Calu3 (cell line): Measurements from ENCODE around the gene PLA2G2D. TPM values are rescaled to one million over a fixed set of nuclear protein-coding genes. Genes with fewer than 3 reads are reported as not detected.

Experiments used
- BruUV-seq: library from RNA; stranded (reverse); fragments of 400-500 nt; replicated peaks from 2 replicates; lab custom pipeline; 2021; lab: Mats Ljungman, UMichigan
- CTCF ChIA-PET: fragments of 300-600 bp; sonication (Branson Sonifier 250); formaldehyde crosslinking; loops from one replicate; lab custom pipeline; 2022; ENCODE audit warnings: antibody characterized with exemption; lab: Charles Lee
- DNase-seq: peaks from one replicate; pipeline ENCODE4 v3.0.0; 2022
- H3K27ac Mint-ChIP-seq: one replicate; pipeline ENCODE4 v1.8.0; 2022; ENCODE audit warnings: mixed read lengths; ENCODE audit not compliant: unreplicated experiment
- H3K27me3 Mint-ChIP-seq: one replicate; pipeline ENCODE4 v1.8.0; 2022; ENCODE audit warnings: mixed read lengths; ENCODE audit not compliant: unreplicated experiment
- H3K36me3 Mint-ChIP-seq: one replicate; pipeline ENCODE4 v1.8.0; 2022; ENCODE audit warnings: mild to moderate bottlenecking, moderate library complexity, mixed read lengths; ENCODE audit not compliant: insufficient read depth, unreplicated experiment
- H3K4me1 Mint-ChIP-seq: one replicate; pipeline ENCODE4 v1.8.0; 2022; ENCODE audit warnings: mild to moderate bottlenecking, low read depth, mixed read lengths; ENCODE audit not compliant: unreplicated experiment
- H3K4me3 Mint-ChIP-seq: one replicate; pipeline ENCODE4 v1.8.0; 2022; ENCODE audit warnings: mild to moderate bottlenecking, low read depth, moderate library complexity, mixed read lengths; ENCODE audit not compliant: unreplicated experiment
- H3K9me3 Mint-ChIP-seq: one replicate; pipeline ENCODE4 v1.8.0; 2022; ENCODE audit warnings: low read depth, mixed read lengths; ENCODE audit not compliant: unreplicated experiment
- intact Hi-C: fragments of 100-400 bp; cut with micrococcal nuclease; formaldehyde crosslinking; loops from one replicate; pipeline ENCODE4 v1.10.0; 2022; ENCODE audit not compliant: unreplicated experiment
- total RNA-seq: library from RNA; stranded (reverse); gene quantifications from 2 replicates; pipeline ENCODE4 v1.2.3, GENCODE V29; 2022
- TF ChIP-seq, protein P1 (sequence below): fragments of 200-600 bp; IDR thresholded peaks from one replicate; pipeline ENCODE4 v1.8.0; 2022; ENCODE audit warnings: antibody characterized with exemption; ENCODE audit not compliant: unreplicated experiment

Gene PLA2G2D
- total RNA-seq, 1 experiment from 2014 or later, result not detected

DNA sequence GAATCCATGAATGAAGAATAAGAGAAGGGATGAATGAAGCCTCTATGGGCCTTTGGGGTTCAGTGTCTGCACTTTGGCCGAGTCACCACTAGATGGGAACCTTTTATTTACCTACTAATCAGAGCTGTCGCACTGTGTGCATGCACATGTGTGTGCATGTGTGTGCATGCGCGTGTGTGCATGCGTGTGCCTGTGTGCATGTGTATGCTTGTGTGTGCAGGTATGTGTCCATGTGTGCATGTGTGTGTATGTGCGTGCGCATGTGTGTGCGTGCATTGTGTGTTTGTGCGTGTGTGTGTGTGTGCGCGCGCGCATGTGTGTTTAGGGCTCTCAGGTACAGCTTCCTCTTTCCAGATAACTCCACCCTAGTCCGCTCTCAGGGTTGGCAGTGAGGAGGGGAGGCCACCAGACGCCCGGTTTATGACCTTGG lies 46.2 kb upstream of the PLA2G2D start:
- no peak overlapping the region for H3K27ac Mint-ChIP-seq

DNA sequence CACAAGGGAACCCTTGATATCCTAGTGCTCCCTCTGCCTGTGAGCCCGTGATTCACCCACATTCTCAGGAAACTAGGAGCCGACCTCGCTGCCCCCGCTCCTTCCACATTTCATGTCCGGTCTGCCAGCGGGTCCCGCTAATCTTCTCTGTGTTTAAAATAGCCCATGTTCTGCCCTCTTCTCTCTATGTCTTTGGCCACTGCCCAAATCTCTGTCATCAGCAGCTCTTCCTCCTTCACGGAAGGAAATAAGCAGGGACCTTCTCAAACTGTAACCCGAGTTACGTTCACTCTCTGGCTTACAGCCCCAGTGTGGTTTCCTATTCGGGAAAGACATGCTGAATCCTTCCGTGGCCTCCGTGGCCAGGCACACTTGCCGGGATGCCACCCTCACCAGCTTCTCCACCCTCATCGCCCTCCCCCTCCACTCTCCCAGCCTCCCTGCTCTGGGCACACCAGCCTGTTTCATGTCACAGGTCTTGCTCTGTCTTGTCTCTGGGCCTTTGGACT lies 45.4 kb upstream of the PLA2G2D start:
- no peak overlapping the region for H3K27ac Mint-ChIP-seq
- H3K27me3 Mint-ChIP-seq, result peaks cover 12% of the 10 kb centered on the region
- H3K4me3 Mint-ChIP-seq, result no peak overlapping the region
- BruUV-seq, result no TSS peak
- H3K4me1 Mint-ChIP-seq, result no peaks in the 10 kb centered on the region
- intact Hi-C loops, result no loop called here
- no peak for DNase-seq
- TF ChIP-seq, protein P1, sequence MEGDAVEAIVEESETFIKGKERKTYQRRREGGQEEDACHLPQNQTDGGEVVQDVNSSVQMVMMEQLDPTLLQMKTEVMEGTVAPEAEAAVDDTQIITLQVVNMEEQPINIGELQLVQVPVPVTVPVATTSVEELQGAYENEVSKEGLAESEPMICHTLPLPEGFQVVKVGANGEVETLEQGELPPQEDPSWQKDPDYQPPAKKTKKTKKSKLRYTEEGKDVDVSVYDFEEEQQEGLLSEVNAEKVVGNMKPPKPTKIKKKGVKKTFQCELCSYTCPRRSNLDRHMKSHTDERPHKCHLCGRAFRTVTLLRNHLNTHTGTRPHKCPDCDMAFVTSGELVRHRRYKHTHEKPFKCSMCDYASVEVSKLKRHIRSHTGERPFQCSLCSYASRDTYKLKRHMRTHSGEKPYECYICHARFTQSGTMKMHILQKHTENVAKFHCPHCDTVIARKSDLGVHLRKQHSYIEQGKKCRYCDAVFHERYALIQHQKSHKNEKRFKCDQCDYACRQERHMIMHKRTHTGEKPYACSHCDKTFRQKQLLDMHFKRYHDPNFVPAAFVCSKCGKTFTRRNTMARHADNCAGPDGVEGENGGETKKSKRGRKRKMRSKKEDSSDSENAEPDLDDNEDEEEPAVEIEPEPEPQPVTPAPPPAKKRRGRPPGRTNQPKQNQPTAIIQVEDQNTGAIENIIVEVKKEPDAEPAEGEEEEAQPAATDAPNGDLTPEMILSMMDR, result no peak
- H3K9me3 Mint-ChIP-seq, result peaks cover 6% of the 10 kb centered on the region
- CTCF ChIA-PET, result no interaction called here
- no peaks in the 10 kb centered on the region for H3K36me3 Mint-ChIP-seq

More for the DNA sequence above, 46.2 kb upstream of the PLA2G2D start:
- TF ChIP-seq, protein P1, result peak; percentile 25
- Mint-ChIP-seq H3K27me3 (peaks cover 12% of the 10 kb centered on the region), H3K36me3 (no peaks in the 10 kb centered on the region), H3K4me3 (no peak overlapping the region), H3K9me3 (peaks cover 6% of the 10 kb centered on the region), H3K4me1 (no peaks in the 10 kb centered on the region)
- DNase-seq, result no peak
- no TSS peak for BruUV-seq
- intact Hi-C loops, result no loop called here
- CTCF ChIA-PET, result interaction anchor here (1.0 kb wide), 1 partner anchor 11 kb away, joined by 3 read pairs; no protein-coding TSS in a partner anchor

DNA sequence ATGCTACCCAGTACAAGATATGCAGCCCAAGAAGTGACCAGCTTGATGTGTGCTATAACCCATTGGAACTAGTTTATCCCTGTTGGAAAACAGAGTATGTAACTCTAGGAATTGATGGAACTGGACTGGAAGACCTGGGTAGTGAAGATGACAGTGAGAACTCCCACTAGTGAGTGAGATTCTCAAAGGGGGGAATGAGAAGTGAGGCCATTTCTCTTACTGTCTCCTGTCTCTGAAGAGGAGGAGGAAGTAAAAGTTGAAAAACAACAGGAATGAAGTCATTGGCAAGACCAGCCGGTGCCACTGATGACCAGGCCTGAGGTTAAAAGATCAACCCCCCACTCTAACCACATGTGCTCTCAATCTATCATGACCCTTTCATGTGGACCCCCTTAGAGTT lies 40.7 kb upstream of the PLA2G2D start:
- no peak for DNase-seq
- TF ChIP-seq, protein P1, result no peak
- Mint-ChIP-seq H3K4me3 (no peak overlapping the region), H3K9me3 (peaks cover 8% of the 10 kb centered on the region), H3K27me3 (no peaks in the 10 kb centered on the region), H3K27ac (no peak overlapping the region), H3K4me1 (peaks cover 2% of the 10 kb centered on the region), H3K36me3 (no peaks in the 10 kb centered on the region)
- no TSS peak for BruUV-seq
- intact Hi-C loops, result no loop called here
- CTCF ChIA-PET, result no interaction called here

DNA sequence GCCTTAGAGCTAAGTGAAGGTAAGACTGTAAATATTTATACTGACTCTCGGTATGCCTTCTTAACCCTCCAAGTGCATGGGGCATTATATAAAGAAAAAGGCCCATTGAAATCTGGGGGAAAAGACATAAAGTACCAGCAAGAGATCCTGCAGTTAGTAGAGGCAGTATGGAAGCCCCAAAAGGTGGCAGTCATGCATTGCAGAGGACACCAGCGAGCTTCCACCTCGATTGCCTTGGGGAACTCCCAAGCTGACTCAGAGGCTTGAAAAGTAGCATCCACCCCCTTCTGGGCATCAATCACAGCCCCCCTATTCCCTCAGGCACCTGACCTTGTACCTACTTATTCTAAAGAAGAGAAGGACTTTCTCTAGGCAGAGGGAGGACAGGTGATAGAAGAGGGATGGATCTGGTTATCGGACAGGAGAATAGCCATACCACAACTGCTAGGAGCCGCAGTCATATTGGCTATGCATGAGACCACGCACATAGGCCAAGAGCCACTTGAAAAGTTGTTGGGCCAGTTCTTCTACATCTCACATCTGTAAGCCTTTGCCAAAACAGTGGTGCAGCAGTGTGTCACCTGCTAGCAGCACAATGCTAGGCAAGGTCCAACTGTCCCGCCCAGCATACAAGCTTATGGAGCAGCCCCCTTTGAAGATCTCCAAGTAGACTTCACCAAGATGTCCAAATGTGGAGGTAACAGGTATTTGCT lies 39.2 kb upstream of the PLA2G2D start:
- Mint-ChIP-seq H3K36me3 (peaks cover 9% of the 10 kb centered on the region), H3K4me3 (no peak overlapping the region), H3K27ac (no peak overlapping the region), H3K4me1 (peaks cover 15% of the 10 kb centered on the region), H3K27me3 (no peaks in the 10 kb centered on the region), H3K9me3 (peaks cover 8% of the 10 kb centered on the region)
- DNase-seq, result no peak
- BruUV-seq, result no TSS peak
- intact Hi-C loops, result no loop called here
- CTCF ChIA-PET, result interaction anchor here (0.6 kb wide), 1 partner anchor 51 kb away, joined by 3 read pairs; no protein-coding TSS in a partner anchor
- TF ChIP-seq, protein P1, result no peak
